ENCODE measurements around the gene ARHGAP18.

- TF ChIP-seq CTCF (IDR thresholded peaks at IDR 0.05) (no peak), POLR2A (IDR thresholded peaks at IDR 0.05) (no peak), POLR2AphosphoS5 (IDR thresholded peaks at IDR 0.05) (no peak), EP300 (IDR thresholded peaks at IDR 0.05) (no peak)
These were observed 21.5 kb upstream of the ARHGAP18 start for GRCh38 chr6:129731428-129731827.
